ENCODE results near the gene NAPEPLD.

- TF ChIP-seq POLR2A (IDR thresholded peaks at IDR 0.05): no peak
- TF ChIP-seq, protein P1, sequence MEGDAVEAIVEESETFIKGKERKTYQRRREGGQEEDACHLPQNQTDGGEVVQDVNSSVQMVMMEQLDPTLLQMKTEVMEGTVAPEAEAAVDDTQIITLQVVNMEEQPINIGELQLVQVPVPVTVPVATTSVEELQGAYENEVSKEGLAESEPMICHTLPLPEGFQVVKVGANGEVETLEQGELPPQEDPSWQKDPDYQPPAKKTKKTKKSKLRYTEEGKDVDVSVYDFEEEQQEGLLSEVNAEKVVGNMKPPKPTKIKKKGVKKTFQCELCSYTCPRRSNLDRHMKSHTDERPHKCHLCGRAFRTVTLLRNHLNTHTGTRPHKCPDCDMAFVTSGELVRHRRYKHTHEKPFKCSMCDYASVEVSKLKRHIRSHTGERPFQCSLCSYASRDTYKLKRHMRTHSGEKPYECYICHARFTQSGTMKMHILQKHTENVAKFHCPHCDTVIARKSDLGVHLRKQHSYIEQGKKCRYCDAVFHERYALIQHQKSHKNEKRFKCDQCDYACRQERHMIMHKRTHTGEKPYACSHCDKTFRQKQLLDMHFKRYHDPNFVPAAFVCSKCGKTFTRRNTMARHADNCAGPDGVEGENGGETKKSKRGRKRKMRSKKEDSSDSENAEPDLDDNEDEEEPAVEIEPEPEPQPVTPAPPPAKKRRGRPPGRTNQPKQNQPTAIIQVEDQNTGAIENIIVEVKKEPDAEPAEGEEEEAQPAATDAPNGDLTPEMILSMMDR (IDR thresholded peaks at IDR 0.05): no peak
Observed at GRCh38 chr7:103120362-103120761, 28.5 kb downstream of the NAPEPLD start.
